GM13977 (cell line): Measurements from ENCODE around the gene GALNT9.

ENCODE experiments used
- DNase-seq: peaks from one replicate; pipeline ENCODE4 v3.0.0; 2012; ENCODE audit warnings: low spot score
- CTCF ChIP-seq: IDR thresholded peaks from 2 replicates; pipeline ENCODE4 v1.5.1; 2012; ENCODE audit warnings: mild to moderate bottlenecking, control low read depth; ENCODE audit not compliant: insufficient read depth; ENCODE audit errors: extremely low read depth, missing control alignments
- in situ Hi-C: fragments of 300-500 bp; cut with MboI; formaldehyde crosslinking; loops from one replicate; pipeline ENCODE4 v1.12.0; 2022; ENCODE audit warnings: low sequenced_read_pairs, low pct_unique_long_range_greater_than_20kb, mixed read lengths, inconsistent platforms; ENCODE audit not compliant: unreplicated experiment

Gene GALNT9

GRCh38 chr12:132281038-132281437 lies 48.4 kb downstream of the GALNT9 start:
- DNase-seq: no peak
- in situ Hi-C loops: no loop called here
- no peak for TF ChIP-seq CTCF

DNA sequence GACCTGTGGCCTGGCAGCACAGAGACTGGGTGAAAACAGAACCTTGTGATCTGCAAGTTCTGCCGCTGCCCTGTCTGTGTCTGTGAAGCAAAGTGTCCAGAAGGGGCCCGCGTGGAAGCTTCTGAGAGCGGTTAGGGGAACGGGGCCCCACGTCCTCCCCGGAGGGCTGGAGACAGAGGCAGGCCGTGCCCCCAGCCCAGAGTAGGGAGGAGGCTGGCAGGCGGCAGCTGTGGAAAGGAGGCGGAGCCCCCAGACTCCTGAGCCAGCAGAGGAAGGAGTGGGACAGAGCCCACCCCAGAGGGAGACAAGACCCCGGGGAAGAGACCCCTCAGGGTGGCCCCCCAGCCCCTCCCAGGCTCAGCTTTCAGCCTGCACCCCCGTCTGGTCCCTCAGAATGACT lies 49.0 kb downstream of the GALNT9 start:
- no peak for TF ChIP-seq CTCF
- in situ Hi-C loops: no loop called here

DNA sequence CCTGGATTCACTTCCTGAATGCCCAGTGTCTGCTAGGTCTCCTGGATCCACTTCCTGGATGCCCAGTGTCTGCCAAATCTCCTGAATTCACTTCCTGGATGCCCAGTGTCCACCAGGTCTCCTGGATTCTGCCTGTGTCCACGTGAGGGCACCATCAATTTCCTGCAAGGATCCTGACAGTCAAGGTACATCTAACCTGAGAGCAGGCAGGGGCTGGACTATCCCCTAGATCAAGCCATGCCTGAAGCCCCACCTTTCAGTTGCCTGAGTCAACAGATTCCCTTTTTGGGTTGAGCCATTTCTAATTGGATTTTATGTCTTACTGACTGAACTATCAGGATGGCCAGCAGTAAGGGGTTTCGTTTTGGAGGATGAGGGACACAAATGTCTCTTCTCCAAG lies 49.5 kb downstream of the GALNT9 start:
- in situ Hi-C loops: no loop called here
- no peak for DNase-seq
- TF ChIP-seq CTCF: no peak

More for the DNA sequence above, 49.0 kb downstream of the GALNT9 start:
- no peak for DNase-seq

- no peak for TF ChIP-seq CTCF
- in situ Hi-C loops: no loop called here
- DNase-seq: no peak
These were observed 50.1 kb downstream of the GALNT9 start for GRCh38 chr12:132279184-132279889.

DNA sequence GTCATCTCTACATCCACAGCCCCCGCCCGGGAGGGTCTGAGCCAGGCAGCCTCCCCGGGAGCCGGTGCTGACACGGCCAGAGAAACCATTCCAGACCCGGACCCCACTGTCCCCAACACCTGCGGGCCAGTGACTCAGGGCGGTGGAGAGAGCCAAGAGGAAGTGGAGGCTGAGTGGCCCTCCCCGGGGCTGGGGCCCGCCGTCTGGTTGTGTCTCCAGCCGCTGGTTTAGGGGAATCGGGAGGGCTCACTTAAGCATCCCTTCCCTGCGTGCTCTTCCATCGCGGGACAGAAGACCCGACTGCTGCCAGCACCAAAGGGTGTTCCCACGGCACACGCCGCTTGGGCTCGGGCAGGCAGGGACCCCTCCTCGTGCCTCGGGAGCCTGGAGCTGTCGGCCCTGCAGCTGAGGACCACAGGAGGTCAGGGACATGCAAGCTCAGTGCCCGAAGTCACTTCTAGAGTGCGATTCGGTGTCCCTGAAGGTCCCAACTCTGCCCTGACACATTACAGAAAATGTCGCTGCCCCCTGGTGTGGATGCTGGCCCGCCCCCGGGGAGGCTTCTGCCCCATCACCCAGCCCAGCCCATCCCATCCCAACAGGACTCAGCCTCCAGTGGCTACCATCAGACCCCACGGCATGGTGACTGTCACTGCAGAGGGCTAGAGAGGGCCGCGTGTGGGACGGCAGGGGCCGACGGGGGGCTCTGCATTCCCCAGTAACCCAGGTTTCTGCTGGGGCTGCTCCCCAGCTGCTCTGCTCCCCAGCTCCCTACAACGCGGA lies 50.8 kb downstream of the GALNT9 start:
- in situ Hi-C loops: no loop called here
- TF ChIP-seq CTCF: no peak
- DNase-seq: no peak

DNA sequence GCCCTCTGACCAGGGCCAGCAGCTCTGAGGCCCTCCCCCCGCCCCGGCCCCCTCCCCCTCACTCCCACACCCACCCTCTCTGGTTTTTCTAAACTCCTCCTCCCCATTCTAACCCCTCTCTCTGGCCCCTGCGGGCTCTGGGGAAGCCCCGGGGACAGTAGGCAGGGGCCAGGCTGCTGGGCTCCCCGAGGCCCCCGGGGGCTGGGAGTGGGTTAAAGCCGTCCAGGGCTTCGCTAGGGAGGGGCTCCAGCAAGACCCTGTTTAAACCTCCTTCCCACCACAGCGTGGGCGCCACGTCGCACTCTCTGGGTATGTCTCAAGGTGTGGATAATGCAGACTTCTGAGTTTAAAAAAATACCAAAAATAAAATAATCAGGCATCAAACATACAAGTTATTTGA lies 51.4 kb downstream of the GALNT9 start:
- TF ChIP-seq CTCF: no peak
- in situ Hi-C loops: no loop called here
- DNase-seq: no peak
